GM04503 (cell line): ENCODE results near the gene DNAJB2.
"Not testable (repeated sequence)": the region's sequence is repeated elsewhere in the genome, so short reads cannot be mapped to it uniquely, and the experiment has no call there.

Experiments used
- DNase-seq: peaks from one replicate; pipeline ENCODE4 v3.0.0-alpha.2; 2012; ENCODE audit warnings: low read depth

Gene DNAJB2

GRCh38 chr2:219258942-219259341 lies 20.2 kb upstream of the DNAJB2 start:
- DNase-seq = not testable (repeated sequence)

- DNase-seq = no peak
These were observed 17.9 kb upstream of the DNAJB2 start for GRCh38 chr2:219261024-219261855.

GRCh38 chr2:219266232-219266631 lies 12.9 kb upstream of the DNAJB2 start:
- no peak for DNase-seq

GRCh38 chr2:219266886-219267285 lies 12.3 kb upstream of the DNAJB2 start:
- DNase-seq = no peak

- DNase-seq = no peak
These were observed 10.9 kb upstream of the DNAJB2 start for GRCh38 chr2:219268294-219268693.

GRCh38 chr2:219269362-219270054 lies 9.7 kb upstream of the DNAJB2 start:
- DNase-seq = no peak

- no peak for DNase-seq
These were observed 9.2 kb upstream of the DNAJB2 start for GRCh38 chr2:219270055-219270372.

GRCh38 chr2:219271021-219271420 lies 8.1 kb upstream of the DNAJB2 start:
- DNase-seq = no peak

GRCh38 chr2:219272356-219272755 lies 6.8 kb upstream of the DNAJB2 start:
- DNase-seq = no peak

GRCh38 chr2:219272995-219273394 lies 6.2 kb upstream of the DNAJB2 start:
- no peak for DNase-seq

GRCh38 chr2:219273937-219274336 lies 5.2 kb upstream of the DNAJB2 start:
- DNase-seq = no peak

- peak; percentile 77 for DNase-seq
These were observed 4.7 kb upstream of the DNAJB2 start for GRCh38 chr2:219274361-219274921.

GRCh38 chr2:219277703-219278654 lies 1.2 kb upstream of the DNAJB2 start:
- DNase-seq = no peak

- DNase-seq = no peak
These were observed 463 bp upstream of the DNAJB2 start for GRCh38 chr2:219278655-219279150.

GRCh38 chr2:219279916-219280516 lies 850 bp downstream of the DNAJB2 start:
- DNase-seq = no peak

- no peak for DNase-seq
These were observed 1.5 kb downstream of the DNAJB2 start for GRCh38 chr2:219280651-219281050.

GRCh38 chr2:219281588-219281987 lies 2.4 kb downstream of the DNAJB2 start:
- no peak for DNase-seq

- DNase-seq = no peak
These were observed 3.2 kb downstream of the DNAJB2 start for GRCh38 chr2:219282375-219282774.

GRCh38 chr2:219282943-219283581 lies 3.9 kb downstream of the DNAJB2 start:
- no peak for DNase-seq

- DNase-seq = no peak
These were observed 5.6 kb downstream of the DNAJB2 start for GRCh38 chr2:219284501-219285372.
